Stimulated activated naive CD4-positive, alpha-beta T cell (primary cell): Measurements from ENCODE around the gene APOBEC3F.
"Not testable (repeated sequence)": the region's sequence is repeated elsewhere in the genome, so short reads cannot be mapped to it uniquely, and the experiment has no call there.

Source experiments
- DNase-seq, 6 experiments: peaks; one replicate each; lab custom pipeline; 2025; lab: John Stamatoyannopoulos, UW

APOBEC3F gene

DNA sequence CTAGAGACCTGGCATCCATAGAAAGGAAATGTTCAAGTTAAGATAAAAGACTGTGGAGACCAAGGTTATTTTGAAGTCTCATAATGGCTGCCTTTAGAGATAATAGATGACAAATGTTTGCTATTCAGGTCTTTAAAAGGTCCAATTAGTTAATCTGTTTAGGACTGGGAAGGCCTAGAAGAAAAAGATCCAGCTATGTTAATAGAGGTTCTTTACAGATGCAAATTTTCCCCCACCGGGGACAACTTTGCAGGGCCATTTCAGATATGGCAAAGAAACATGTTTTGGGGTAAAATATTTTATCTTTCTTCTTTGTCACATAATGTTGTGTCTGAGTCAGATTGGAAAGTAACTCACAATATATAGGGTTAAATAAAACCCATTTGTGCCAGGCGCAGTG lies 33.3 kb downstream of the APOBEC3F start:
- DNase-seq: no peak

GRCh38 chr22:39076155-39077025 lies 35.7 kb downstream of the APOBEC3F start:
- peak in 1 of 6 experiments; percentile 12 for DNase-seq

DNA sequence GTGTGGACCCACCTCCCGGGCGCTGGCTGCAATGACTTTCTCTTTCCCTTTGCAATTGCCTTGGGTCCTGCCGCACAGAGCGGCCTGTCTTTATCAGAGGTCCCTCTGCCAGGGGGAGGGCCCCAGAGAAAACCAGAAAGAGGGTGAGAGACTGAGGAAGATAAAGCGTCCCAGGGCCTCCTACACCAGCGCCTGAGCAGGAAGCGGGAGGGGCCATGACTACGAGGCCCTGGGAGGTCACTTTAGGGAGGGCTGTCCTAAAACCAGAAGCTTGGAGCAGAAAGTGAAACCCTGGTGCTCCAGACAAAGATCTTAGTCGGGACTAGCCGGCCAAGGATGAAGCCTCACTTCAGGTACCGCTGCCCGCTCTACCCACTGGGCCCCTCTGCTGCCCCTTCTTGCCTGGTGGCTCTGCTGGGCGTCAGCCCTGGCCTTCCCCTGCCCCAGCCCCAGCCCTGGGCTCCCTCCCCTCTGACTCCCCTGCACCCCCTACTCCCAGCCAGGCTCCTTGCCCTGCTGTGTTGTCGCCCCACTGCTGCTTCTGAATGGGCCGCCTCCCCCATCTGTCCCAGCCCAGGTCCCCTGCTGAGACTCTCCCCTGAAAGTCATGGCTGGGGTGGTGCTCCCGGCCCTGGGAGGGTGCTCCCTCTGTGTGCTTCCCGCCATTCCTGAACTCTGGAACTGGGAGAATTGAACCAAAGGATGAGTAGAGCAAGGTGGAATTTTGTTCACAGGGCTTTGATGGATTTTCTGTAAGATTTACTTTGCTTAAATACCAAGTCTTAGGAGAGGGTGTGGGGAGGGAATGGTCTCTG lies 36.6 kb downstream of the APOBEC3F start, which contains the start of gene APOBEC3G:
Gene APOBEC3G (plus strand): TSS at position 250 of the 815 bp plus-strand sequence. CDS start 87 bp downstream, at position 337.
- peak in 5 of 6 experiments; percentile 19 to 46 (median 32) for DNase-seq

- not testable (repeated sequence) for DNase-seq
Measured at GRCh38 chr22:39077912-39078311, 37.2 kb downstream of the APOBEC3F start.

- no peak for DNase-seq
Measured at GRCh38 chr22:39078329-39078728, 37.7 kb downstream of the APOBEC3F start.

DNA sequence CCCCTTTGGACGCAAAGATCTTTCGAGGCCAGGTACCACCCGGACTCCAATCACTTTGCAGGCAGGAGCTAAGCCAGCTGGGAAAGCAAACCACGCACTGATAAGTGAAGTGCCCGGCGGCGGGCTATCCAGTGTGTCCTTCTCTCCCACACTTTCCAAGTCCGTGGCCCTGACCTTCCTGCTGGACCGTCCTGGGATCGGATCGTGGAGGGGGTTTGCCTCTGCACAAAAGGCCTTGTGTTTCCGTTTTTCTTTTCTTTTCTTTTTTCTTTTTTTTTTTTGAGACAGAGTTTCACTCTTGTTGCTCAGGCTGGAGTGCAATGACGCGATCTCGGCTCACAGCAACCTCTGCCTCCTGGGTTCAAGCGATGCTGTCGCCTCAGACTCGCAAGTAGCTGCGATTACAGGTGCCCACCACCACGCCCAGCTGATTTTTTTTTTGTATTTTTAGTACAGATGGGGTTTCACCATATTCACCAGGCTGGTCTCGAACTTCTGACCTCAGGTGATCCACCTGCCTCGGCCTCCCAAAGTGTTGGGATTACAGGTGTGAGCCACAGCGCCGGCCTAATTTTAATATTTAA lies 38.5 kb downstream of the APOBEC3F start:
- not testable (repeated sequence) for DNase-seq

DNA sequence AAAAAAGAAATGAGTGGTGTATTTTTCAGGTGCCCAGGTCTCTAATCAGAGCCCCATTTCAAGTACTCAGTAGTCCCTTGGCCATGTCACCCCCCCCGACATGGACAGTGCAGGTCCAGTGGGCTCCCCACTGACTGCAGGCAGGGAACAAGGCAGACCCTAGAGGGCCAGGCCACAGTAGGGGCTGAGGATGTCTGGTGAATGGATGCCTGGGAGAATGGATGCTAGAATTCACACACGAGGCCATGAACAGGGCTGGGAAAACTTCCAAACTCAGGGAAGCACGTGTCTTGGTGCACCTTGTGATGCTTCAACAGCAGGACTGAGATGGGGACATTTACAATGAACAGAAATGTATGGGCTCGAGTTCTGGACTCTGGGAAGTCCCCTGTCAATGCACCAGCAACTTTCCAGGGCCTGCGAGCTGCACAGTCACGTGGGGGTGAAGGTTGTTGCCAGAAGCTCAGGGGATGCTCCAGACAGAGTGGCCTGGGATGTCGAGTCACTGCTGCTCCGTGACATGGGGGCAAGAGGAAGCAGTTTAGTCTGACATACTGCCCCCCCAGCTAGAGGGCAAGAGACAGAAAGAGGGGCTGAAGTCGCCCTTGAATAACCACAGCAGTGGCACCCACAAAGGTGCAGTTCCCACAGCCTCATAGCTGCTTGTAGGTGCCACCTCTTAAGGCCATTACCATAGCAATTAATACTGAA lies 39.5 kb downstream of the APOBEC3F start:
- no peak for DNase-seq

GRCh38 chr22:39081016-39081415 lies 40.4 kb downstream of the APOBEC3F start:
- no peak for DNase-seq

DNA sequence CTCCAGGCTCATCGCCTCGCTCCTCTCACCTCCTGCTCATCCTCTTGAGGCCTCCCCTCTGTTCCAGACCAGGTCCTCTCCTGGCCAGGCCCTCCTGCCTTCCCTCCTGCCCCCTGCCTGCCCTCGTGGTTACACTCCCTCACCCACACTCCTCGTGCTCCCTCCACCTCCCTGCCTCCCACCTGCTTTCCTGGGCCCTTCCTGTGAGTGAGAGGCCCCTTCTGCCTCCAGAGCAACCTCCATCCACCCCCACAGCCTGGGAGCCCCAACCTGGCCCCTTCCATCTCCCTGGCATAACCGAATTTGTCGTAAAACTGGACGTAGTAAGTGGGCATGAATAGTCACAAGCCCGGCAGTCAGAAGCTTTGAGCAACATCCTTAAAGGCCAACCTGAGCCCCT lies 40.9 kb downstream of the APOBEC3F start:
- no peak for DNase-seq

DNA sequence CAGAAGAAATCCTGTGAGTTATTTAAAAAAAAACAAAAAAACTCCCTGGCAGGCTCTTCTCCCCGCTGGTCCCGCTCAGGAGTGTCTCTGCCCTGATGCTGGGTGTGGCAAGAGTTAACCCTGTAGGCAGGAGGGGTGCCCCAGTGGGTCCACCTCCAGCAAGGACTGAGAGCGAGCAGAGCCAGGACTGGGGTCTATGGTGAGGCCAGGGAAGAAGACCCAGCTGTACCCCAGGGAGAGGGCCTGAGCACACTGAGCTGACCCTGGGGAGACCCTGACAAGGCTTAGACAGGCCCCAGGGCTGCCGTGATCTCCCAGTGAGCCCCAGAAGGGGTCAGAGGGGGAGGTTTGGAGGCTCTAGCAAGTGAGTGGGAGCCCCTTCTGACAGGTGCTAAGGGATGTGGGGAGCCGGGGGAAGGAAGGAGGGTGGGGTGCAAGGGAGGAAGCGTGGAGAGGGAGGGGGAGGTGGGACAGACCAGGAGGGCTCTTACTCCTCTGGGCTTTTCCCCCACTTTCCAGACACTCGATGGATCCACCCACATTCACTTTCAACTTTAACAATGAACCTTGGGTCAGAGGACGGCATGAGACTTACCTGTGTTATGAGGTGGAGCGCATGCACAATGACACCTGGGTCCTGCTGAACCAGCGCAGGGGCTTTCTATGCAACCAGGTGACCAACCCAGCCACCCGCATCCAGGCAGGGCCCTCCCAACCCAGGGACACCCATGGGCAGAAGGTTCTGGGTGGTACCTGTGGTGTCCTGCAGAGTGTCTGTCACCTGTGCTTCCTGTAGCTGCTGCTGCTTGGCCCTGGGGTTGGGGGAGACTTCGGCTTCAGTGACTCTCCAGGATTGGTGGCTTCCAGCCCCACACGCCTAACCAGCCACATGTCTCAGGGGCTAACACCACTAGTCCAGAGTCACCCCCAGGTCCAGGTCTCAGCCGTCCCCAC lies 42.8 kb downstream of the APOBEC3F start:
- no peak for DNase-seq

DNA sequence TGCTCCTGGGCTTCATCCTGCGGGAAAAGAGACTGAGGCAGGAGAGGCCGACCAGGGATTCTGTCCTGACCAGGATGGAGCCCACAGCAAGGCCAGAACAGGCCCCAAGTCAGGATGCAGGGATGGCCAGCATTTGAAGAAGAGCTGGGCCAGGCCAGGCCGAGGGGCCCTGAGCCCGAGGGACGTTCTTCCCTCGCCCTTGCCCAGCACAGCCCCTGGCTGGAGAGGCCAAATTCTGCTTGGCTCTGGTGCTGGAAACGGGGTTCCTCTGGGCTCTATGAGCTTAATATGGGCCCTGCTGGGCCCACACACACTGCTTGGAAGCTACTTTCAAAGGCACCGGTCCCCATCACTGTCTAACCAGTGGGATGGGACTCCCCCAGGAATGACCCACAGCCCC lies 44.0 kb downstream of the APOBEC3F start:
- no peak for DNase-seq

GRCh38 chr22:39087098-39087497 lies 46.4 kb downstream of the APOBEC3F start:
- DNase-seq: no peak

DNA sequence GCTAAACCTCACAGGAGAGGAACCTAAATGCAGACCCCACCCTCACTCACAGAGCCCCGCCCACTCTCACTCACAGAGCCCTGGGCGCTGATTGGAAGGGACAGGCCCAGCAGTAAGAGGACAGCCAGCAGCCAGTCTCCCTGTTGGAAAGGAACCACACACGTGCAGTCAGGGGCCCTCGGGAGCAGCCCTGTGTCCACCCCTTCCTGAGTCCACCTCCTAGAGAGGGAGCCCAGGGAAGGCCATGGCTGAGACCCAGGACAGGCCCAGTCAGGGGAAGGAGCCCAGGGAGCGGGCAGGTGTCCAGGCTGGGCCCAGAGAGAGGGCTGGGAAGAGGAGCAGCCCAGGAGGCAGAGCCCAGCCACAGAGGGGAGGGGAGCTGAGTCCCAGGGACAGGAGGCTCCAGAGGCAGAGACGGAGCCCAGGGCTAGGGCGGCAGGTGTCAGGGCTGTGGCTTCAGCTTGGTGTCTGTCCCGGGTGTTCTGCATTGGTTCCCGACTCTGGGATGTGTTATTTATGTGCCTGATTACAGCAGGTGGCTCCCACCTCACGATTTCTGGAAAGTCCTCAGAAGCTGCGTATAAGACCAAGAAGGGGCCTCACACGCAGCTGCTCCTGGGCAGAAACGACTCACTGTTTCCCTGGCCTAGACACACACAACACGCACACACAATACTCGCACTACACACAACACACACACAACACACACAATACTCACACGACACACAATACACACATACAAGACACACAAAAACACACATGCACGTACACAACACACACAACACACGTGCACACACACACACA lies 47.4 kb downstream of the APOBEC3F start:
- DNase-seq: no peak

- DNase-seq: no peak
Measured at GRCh38 chr22:39088685-39089032, 48.0 kb downstream of the APOBEC3F start.

- no peak for DNase-seq
Measured at GRCh38 chr22:39089928-39090327, 49.3 kb downstream of the APOBEC3F start.

- peak; percentile 32 to 82 (median 70) for DNase-seq
Measured at GRCh38 chr22:39090426-39091064, 49.9 kb downstream of the APOBEC3F start.

- no peak for DNase-seq
Measured at GRCh38 chr22:39091126-39092081, 50.7 kb downstream of the APOBEC3F start.
